PC-3 (cell line): Measurements from ENCODE around the gene CCNDBP1. TPM values are rescaled to one million over a fixed set of nuclear protein-coding genes. Genes with fewer than 3 reads are reported as not detected.
"Not testable (repeated sequence)": the region's sequence is repeated elsewhere in the genome, so short reads cannot be mapped to it uniquely, and the experiment has no call there.

Experiments
- ATAC-seq: fragments of 200-7000 bp; cut with Tn5 transposase; 2 replicates; pipeline ENCODE4 v1.9.1; 2020; ENCODE audit warnings: mild to moderate bottlenecking, moderate library complexity
- BruUV-seq: library from RNA; stranded (reverse); fragments of 400-500 nt; replicated peaks from 2 replicates; lab custom pipeline; 2021; lab: Mats Ljungman, UMichigan
- CTCF ChIA-PET: fragments of 300-600 bp; sonication (Branson Sonifier 250); formaldehyde crosslinking; loops from one replicate; lab custom pipeline; 2022; ENCODE audit warnings: antibody characterized with exemption; lab: Charles Lee
- POLR2A ChIA-PET: fragments of 300-600 bp; sonication (Branson Sonifier 250); formaldehyde crosslinking; loops from one replicate; lab custom pipeline; 2022; ENCODE audit warnings: antibody characterized with exemption; ENCODE audit not compliant: unreplicated experiment; lab: Charles Lee
- DNase-seq: peaks from one replicate; pipeline ENCODE4 v3.0.0-alpha.2; 2015
- H2AFZ ChIP-seq: fragments of 300-600 bp; sonication (generic); 2 replicates; pipeline ENCODE4 v1.6.0; 2016; ENCODE audit warnings: antibody characterized with exemption, low read length
- H3F3A ChIP-seq: fragments of 300-600 bp; sonication (generic); one replicate; pipeline ENCODE4 v1.6.0; 2017; ENCODE audit warnings: antibody characterized with exemption, low read length, control low read depth, mild to moderate bottlenecking; ENCODE audit not compliant: unreplicated experiment
- H3K27ac ChIP-seq: fragments of 300-600 bp; sonication (generic); 2 replicates; pipeline ENCODE4 v1.5.1; 2016; ENCODE audit warnings: mild to moderate bottlenecking, low read length
- H3K27me3 ChIP-seq: fragments of 300-600 bp; sonication (generic); 2 replicates; pipeline ENCODE4 v1.6.1; 2016; ENCODE audit warnings: low read length, mixed read lengths
- H3K36me3 ChIP-seq: fragments of 300-600 bp; sonication (generic); 2 replicates; pipeline ENCODE4 v1.6.1; 2016; ENCODE audit warnings: low read depth, mixed run types, low read length, mixed read lengths
- H3K4me1 ChIP-seq: fragments of 300-600 bp; sonication (generic); 2 replicates; pipeline ENCODE4 v1.5.1; 2016; ENCODE audit warnings: low read length; ENCODE audit not compliant: insufficient read depth
- H3K4me2 ChIP-seq: fragments of 300-600 bp; sonication (generic); 2 replicates; pipeline ENCODE4 v1.6.0; 2016; ENCODE audit warnings: low read length
- H3K4me3 ChIP-seq: fragments of 300-600 bp; sonication (generic); 2 replicates; pipeline ENCODE4 v1.5.1; 2016; ENCODE audit warnings: mild to moderate bottlenecking, low read length, mixed read lengths
- H3K79me2 ChIP-seq: fragments of 300-600 bp; sonication (generic); 2 replicates; pipeline ENCODE4 v1.6.1; 2017; ENCODE audit warnings: low read length, mixed read lengths
- H3K9ac ChIP-seq: fragments of 300-600 bp; sonication (generic); 2 replicates; pipeline ENCODE4 v1.6.0; 2016; ENCODE audit warnings: mild to moderate bottlenecking, low read length
- H3K9me2 ChIP-seq: fragments of 300-600 bp; sonication (generic); replicated peaks from 2 replicates; pipeline ENCODE4 v1.6.1; 2016; ENCODE audit warnings: mixed run types, low read length, mixed read lengths
- H3K9me3 ChIP-seq: fragments of 300-600 bp; sonication (generic); 2 replicates; pipeline ENCODE4 v1.6.1; 2016; ENCODE audit warnings: low read length, mixed read lengths
- H4K20me1 ChIP-seq: fragments of 300-600 bp; sonication (generic); 2 replicates; pipeline ENCODE4 v1.6.1; 2016; ENCODE audit warnings: low read length, mixed read lengths
- CTCF ChIP-seq: fragments of 300-600 bp; sonication (generic); conservative IDR thresholded peaks from 2 replicates; pipeline ENCODE4 v1.5.1; 2017; ENCODE audit warnings: antibody characterized with exemption, low read depth, mild to moderate bottlenecking, low read length
- EZH2 ChIP-seq: fragments of 300-600 bp; sonication (generic); IDR thresholded peaks from one replicate; pipeline ENCODE4 v1.6.1; 2017; ENCODE audit warnings: antibody characterized with exemption, mild to moderate bottlenecking, low read length; ENCODE audit not compliant: unreplicated experiment
- EZH2phosphoT487 ChIP-seq: fragments of 300-600 bp; sonication (generic); IDR thresholded peaks from 2 replicates; pipeline ENCODE4 v1.6.1; 2018; ENCODE audit warnings: mild to moderate bottlenecking, antibody characterized with exemption, low read length, borderline replicate concordance
- intact Hi-C: fragments of 100-400 bp; cut with micrococcal nuclease; formaldehyde crosslinking; loops from 2 replicates; pipeline ENCODE4 v1.9.0; 2023
- total RNA-seq: library from RNA; depleted of rRNA; stranded (reverse); fragments of >200 nt; gene quantifications from 2 replicates; pipeline ENCODE4 v1.2.3, GENCODE V29; 2014

Gene CCNDBP1
- total RNA-seq, 1 experiment from 2014 or later, result 34.3 TPM

DNA sequence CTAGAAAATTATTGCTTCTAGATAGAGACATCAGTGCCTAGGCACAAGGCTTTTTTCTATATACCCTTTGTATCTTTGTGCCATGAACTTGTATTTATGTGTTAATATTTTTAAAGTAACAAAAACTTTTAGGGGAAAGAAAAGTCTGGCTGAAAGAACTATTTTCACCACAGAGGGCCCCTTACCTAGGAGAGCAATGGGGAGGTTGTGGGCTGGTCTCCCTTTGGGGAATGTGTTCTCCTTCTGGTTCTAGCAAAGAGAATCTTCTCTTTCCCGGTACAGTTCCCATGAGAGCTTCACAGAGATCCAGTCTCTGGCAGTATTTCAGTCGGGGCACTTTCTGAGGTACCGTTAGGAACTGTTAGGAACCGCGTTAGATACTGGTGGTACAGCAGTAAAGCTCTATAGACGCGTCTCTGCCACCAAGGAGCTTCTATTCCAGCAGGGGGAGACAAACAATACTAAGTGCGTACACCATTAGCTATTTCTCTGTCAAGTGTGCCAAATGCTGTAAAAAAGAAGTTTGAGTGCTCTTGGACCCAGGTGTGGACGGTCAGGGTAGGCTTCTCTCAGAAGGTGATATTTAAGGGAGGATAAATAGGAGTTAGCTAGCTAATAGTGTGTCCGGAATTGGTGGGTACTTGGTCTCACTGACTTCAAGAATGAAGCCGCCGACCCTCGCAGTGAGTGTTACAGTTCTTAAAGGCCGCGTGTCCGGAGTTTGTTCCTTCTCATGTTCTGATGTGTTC, 40.2 kb downstream of the CCNDBP1 start:
- Histone ChIP-seq H3K9ac (no peak overlapping the region), H3K27ac (no peak overlapping the region), H3K79me2 (no peaks in the 10 kb centered on the region), H4K20me1 (no peaks in the 10 kb centered on the region), H2AFZ (no peak overlapping the region), H3K4me1 (no peaks in the 10 kb centered on the region), H3K9me3 (no peaks in the 10 kb centered on the region), H3K9me2 (no peaks in the 10 kb centered on the region), H3K36me3 (no peaks in the 10 kb centered on the region; the same call in 1 of the 2 replicates), H3F3A (no peaks in the 10 kb centered on the region), H3K4me2 (no peak overlapping the region), H3K4me3 (no peak overlapping the region), H3K27me3 (no peaks in the 10 kb centered on the region; the same call in 1 of the 2 replicates)
- ATAC-seq (peak; percentile 99), DNase-seq (peak; percentile 84)
- POLR2A ChIA-PET, result interaction anchor here (0.6 kb wide), 1 partner anchor 286 kb away, joined by 4 read pairs; no protein-coding TSS in a partner anchor
- intact Hi-C loops, result loop anchor here (1.0 kb wide), 1 partner anchor 60 kb away; no protein-coding TSS in a partner anchor
- CTCF ChIA-PET, result interaction anchor here (0.6 to 2.1 kb wide), 8 partner anchors 19 to 112 kb away, joined by 3 to 58 read pairs (median 4); no protein-coding TSS in a partner anchor
- BruUV-seq, result no TSS peak
- TF ChIP-seq CTCF (peak; percentile 93), EZH2phosphoT487 (no peak)

GRCh38 chr15:43225950-43226255, 40.7 kb downstream of the CCNDBP1 start:
- not testable (repeated sequence) for H3K27ac ChIP-seq, ATAC-seq, H3K9ac ChIP-seq, BruUV-seq, H3K9me3 ChIP-seq, H4K20me1 ChIP-seq, H3K79me2 ChIP-seq, H3K4me2 ChIP-seq, H2AFZ ChIP-seq, H3K9me2 ChIP-seq, H3F3A ChIP-seq, H3K27me3 ChIP-seq, H3K4me3 ChIP-seq, H3K36me3 ChIP-seq, DNase-seq, H3K4me1 ChIP-seq
- intact Hi-C loops, result loop anchor here (1.0 kb wide), 1 partner anchor 59 kb away; no protein-coding TSS in a partner anchor
- ChIA-PET POLR2A (interaction anchor here (0.6 kb wide), 1 partner anchor 286 kb away, joined by 4 read pairs; no protein-coding TSS in a partner anchor), CTCF (interaction anchor here (0.6 to 2.1 kb wide), 6 partner anchors 19 to 112 kb away, joined by 3 to 58 read pairs (median 6); no protein-coding TSS in a partner anchor)

GRCh38 chr15:43226436-43227305, 41.5 kb downstream of the CCNDBP1 start:
- Histone ChIP-seq H3K79me2 (no peaks in the 10 kb centered on the region), H3K4me3 (no peak overlapping the region), H3K9ac (no peak overlapping the region), H3K27me3 (no peaks in the 10 kb centered on the region; the same call in 1 of the 2 replicates), H3K4me2 (no peak overlapping the region), H3K36me3 (no peaks in the 10 kb centered on the region; the same call in 1 of the 2 replicates), H3F3A (no peaks in the 10 kb centered on the region), H3K27ac (no peak overlapping the region), H3K9me3 (no peaks in the 10 kb centered on the region), H3K9me2 (no peaks in the 10 kb centered on the region), H3K4me1 (no peaks in the 10 kb centered on the region), H2AFZ (no peak overlapping the region), H4K20me1 (no peaks in the 10 kb centered on the region)
- TF ChIP-seq EZH2phosphoT487 (no peak), EZH2 (no peak), CTCF (no peak)
- CTCF ChIA-PET, result interaction anchor here (2.1 kb wide), 1 partner anchor 59 kb away, joined by 58 read pairs; no protein-coding TSS in a partner anchor
- DNase-seq (no peak), ATAC-seq (no peak)
- no TSS peak for BruUV-seq
- intact Hi-C loops, result no loop called here
- POLR2A ChIA-PET, result interaction anchor here (0.6 kb wide), 1 partner anchor 194 kb away, joined by 3 read pairs; no protein-coding TSS in a partner anchor
